HepG2 (cell line): ENCODE data around the gene STOM. TPM values are rescaled to one million over a fixed set of nuclear protein-coding genes. Genes with fewer than 3 reads are reported as not detected.
A peak's percentile ranks its signal among the peaks of the same experiment; 100 is the strongest.

Experiments
- ATF1 ChIP-seq: IDR thresholded peaks from 2 replicates; pipeline ENCODE4 v1.6.1; 2016; ENCODE audit warnings: mild to moderate bottlenecking, control low read depth
- CBX5 ChIP-seq: sonication (generic); formaldehyde crosslinking; IDR thresholded peaks from 2 replicates; pipeline ENCODE4 v1.4.0; 2020; ENCODE audit warnings: missing genetic modification reagents, borderline replicate concordance
- DMAP1 ChIP-seq: IDR thresholded peaks from 2 replicates; pipeline ENCODE4 v1.6.1; 2016
- FOXP1 ChIP-seq, 2 experiments: fragments of 450-650 bp in 1 of 2; IDR thresholded peaks; 2 replicates each; pipeline ENCODE4 v1.6.1; 2017 to 2018; ENCODE audit warnings: antibody characterized with exemption in 1 of 2
- IRX3 ChIP-seq: sonication (generic); formaldehyde crosslinking; IDR thresholded peaks from 2 replicates; pipeline ENCODE4 v1.8.1; 2023; ENCODE audit warnings: mild to moderate bottlenecking, low read depth, missing genetic modification reagents, borderline replicate concordance
- MAFG ChIP-seq: sonication (generic); formaldehyde crosslinking; IDR thresholded peaks from 2 replicates; pipeline ENCODE4 v1.5.1; 2020; ENCODE audit warnings: mild to moderate bottlenecking, missing genetic modification reagents
- MYNN ChIP-seq: sonication (generic); formaldehyde crosslinking; IDR thresholded peaks from 2 replicates; pipeline ENCODE4 v1.4.0; 2020; ENCODE audit warnings: mild to moderate bottlenecking, low read depth, missing genetic modification reagents
- NCOR1 ChIP-seq: fragments of 200-600 bp; sonication (generic); IDR thresholded peaks from 2 replicates; pipeline ENCODE4 v1.7.0; 2017; ENCODE audit warnings: antibody characterized with exemption, low read length, borderline replicate concordance
- NONO ChIP-seq, 2 experiments: fragments of 450-650 bp in 1 of 2; sonication (generic) in 1 of 2; formaldehyde crosslinking in 1 of 2; IDR thresholded peaks in 1 of 2; conservative IDR thresholded peaks in 1 of 2; 2 replicates each; pipeline versions ENCODE4 v1.6.1 to v1.8.0; 2017 to 2022; ENCODE audit warnings: mild to moderate bottlenecking in 1 of 2, missing genetic modification reagents in 1 of 2, moderate library complexity in 1 of 2
- SP1 ChIP-seq, 2 experiments: fragments of 450-650 bp in 1 of 2; sonication (generic) in 1 of 2; formaldehyde crosslinking in 1 of 2; IDR thresholded peaks; 2 replicates each; pipeline versions ENCODE4 v1.4.0 to v1.6.1; 2016 to 2020; ENCODE audit warnings: missing genetic modification reagents in 1 of 2
- STAT5B ChIP-seq: sonication (generic); formaldehyde crosslinking; IDR thresholded peaks from 2 replicates; pipeline ENCODE4 v1.4.0; 2020; ENCODE audit warnings: missing genetic modification reagents
- TAF1 ChIP-seq: sonication (generic); formaldehyde crosslinking; IDR thresholded peaks from 2 replicates; pipeline ENCODE4 v1.4.0; 2020; ENCODE audit warnings: missing genetic modification reagents
- THAP11 ChIP-seq: IDR thresholded peaks from 2 replicates; pipeline ENCODE4 v1.6.1; 2016; ENCODE audit warnings: missing biosample characterization, missing genetic modification reagents
- TMF1 ChIP-seq: sonication (generic); formaldehyde crosslinking; IDR thresholded peaks from 2 replicates; pipeline ENCODE4 v1.8.1; 2022; ENCODE audit warnings: low read depth, missing genetic modification reagents
- ZBTB8A ChIP-seq: sonication (generic); formaldehyde crosslinking; IDR thresholded peaks from 2 replicates; pipeline ENCODE4 v1.4.0; 2020; ENCODE audit warnings: mild to moderate bottlenecking, low read depth, missing genetic modification reagents, borderline replicate concordance
- ZFP36 ChIP-seq: fragments of 150-350 bp; IDR thresholded peaks from 2 replicates; pipeline ENCODE4 v1.6.1; 2018; ENCODE audit warnings: borderline replicate concordance, low read length, low read depth; ENCODE audit not compliant: partially characterized antibody
- ZNF101 ChIP-seq: sonication (generic); formaldehyde crosslinking; IDR thresholded peaks from 2 replicates; pipeline ENCODE4 v1.4.0; 2020; ENCODE audit warnings: mild to moderate bottlenecking, low read depth, missing genetic modification reagents, borderline replicate concordance
- ZNF589 ChIP-seq: sonication (generic); formaldehyde crosslinking; conservative IDR thresholded peaks from 2 replicates; pipeline ENCODE4 v1.8.0; 2022; ENCODE audit warnings: mild to moderate bottlenecking, moderate library complexity, missing genetic modification reagents
- ZNF720 ChIP-seq: sonication (generic); formaldehyde crosslinking; IDR thresholded peaks from 2 replicates; pipeline ENCODE4 v1.4.0; 2020; ENCODE audit warnings: missing genetic modification reagents
- polyA plus RNA-seq, 8 experiments: library from polyadenylated mRNA; depleted of rRNA in 3 of 8; stranded (reverse) in 7 of 8; unstranded in 1 of 8; fragments of >200 nt; fragmentation: Illumina TruSeq in 4 of 8; extraction: Trizol in 4 of 8; gene quantifications; 2 replicates each; pipeline versions ENCODE4 v1.2.1 to v1.2.3, GENCODE V29; 2011 to 2016; ENCODE audit warnings: low read depth in 4 of 8, missing spikeins in 1 of 8, mixed read lengths in 1 of 8; ENCODE audit not compliant: insufficient read depth in 1 of 8
- total RNA-seq, 5 experiments: library from RNA; depleted of rRNA; stranded (reverse); fragments of >200 nt; fragmentation: Illumina TruSeq; extraction: Trizol; gene quantifications; 2 replicates each; pipeline ENCODE4 v1.2.3, GENCODE V29; 2016; ENCODE audit warnings: low read depth in 1 of 5
- TF ChIP-seq, protein P1 (sequence below): sonication (generic); formaldehyde crosslinking; IDR thresholded peaks from 2 replicates; pipeline ENCODE4 v1.5.0; 2020; ENCODE audit warnings: missing genetic modification reagents, mild to moderate bottlenecking, borderline replicate concordance
- TF ChIP-seq, protein P2 (sequence below): sonication (generic); formaldehyde crosslinking; IDR thresholded peaks from 2 replicates; pipeline ENCODE4 v1.8.0; 2022; ENCODE audit warnings: missing genetic modification reagents, mild to moderate bottlenecking, inconsistent platforms, borderline replicate concordance
- TF ChIP-seq, protein P3 (sequence below): sonication (generic); formaldehyde crosslinking; IDR thresholded peaks from 2 replicates; pipeline ENCODE4 v1.4.0; 2020; ENCODE audit warnings: missing genetic modification reagents
- TF ChIP-seq, protein P4 (sequence below): IDR thresholded peaks from 2 replicates; pipeline ENCODE4 v1.6.1; 2016; ENCODE audit warnings: control low read depth

STOM gene
- total and polyA plus RNA-seq, 2 of the 13 experiments (the other 11 are each of a cell fraction or from before 2014, with no cell fraction given) = 43.6 to 165 TPM

DNA sequence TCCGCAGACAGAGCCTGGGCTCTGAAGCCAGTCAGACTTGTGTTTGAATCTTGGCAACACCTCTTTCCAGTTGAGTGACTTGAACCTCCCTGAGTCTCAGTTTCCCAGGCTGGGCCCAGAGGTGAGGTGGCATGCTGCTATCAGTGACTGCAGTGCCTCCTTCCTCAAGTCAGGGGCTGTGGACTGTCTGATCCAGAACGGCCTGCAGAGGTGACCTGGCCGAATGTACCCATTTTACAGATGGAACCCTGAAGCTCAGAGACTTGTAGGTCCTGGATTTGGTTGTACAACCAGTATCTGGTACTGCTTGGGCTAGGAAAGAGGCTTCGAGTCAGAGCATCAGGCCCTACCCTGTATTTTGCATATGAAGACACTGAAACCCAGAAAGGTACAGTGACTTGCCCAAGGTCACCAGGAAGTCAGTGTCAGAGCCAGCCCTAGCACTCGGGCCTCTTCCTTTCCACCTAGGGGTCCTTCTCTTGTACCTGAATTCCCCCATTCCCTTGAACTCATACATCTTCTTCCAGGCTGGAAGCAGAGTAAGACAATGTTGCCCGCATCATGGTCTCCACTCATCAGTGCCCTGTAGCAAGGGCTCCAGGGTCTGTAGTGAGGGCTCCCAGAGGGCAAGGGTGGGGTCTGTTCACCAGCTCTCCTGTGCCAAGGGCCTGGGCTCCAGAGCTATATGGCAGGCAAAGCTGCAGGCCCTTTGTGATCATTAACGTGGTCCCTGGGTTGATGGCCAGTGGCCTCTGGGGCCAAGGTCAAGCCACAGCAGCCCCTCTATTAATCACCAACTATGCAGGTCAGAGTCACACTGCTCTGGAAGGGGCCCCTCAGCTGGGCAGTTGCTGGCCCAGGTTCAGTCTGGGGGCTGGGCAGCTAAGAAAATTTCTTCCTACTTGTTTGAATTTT, 73.6 kb downstream of the STOM start (continued):
- TF ChIP-seq, protein P1, sequence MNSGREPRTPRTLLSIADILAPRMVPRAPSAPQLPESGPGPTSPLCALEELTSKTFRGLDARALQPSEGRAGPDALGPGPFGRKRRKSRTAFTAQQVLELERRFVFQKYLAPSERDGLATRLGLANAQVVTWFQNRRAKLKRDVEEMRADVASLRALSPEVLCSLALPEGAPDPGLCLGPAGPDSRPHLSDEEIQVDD (CRISPR knock-in tag) = no peak
- TF ChIP-seq, protein P2, sequence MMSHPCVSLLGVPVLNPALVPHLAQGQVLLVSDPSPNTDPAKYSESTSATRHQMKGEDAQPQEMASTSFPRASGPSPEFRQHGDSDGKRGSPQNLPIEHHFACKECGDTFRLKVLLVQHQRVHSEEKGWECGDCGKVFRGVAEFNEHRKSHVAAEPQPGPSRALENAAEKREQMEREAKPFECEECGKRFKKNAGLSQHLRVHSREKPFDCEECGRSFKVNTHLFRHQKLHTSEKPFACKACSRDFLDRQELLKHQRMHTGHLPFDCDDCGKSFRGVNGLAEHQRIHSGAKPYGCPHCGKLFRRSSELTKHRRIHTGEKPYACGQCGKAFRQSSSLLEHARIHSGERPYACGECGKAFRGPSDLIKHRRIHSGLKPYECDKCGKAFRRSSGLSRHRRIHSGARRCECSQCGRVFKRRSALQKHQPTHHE = no peak
- TF ChIP-seq IRX3 (CRISPR knock-in tag) = no peak
- no peak; the same call in 1 of the 2 replicates for TF ChIP-seq ATF1 (CRISPR knock-in tag)
- no peak for TF ChIP-seq FOXP1 (IDR thresholded peaks at IDR 0.05)
- peak; percentile 77 for TF ChIP-seq FOXP1 (CRISPR knock-in tag; IDR thresholded peaks at IDR 0.05)
- TF ChIP-seq TAF1 (CRISPR knock-in tag) = peak; percentile 43; the same call in 1 of the 2 replicates
- no peak for TF ChIP-seq TMF1 (CRISPR knock-in tag)
- no peak for TF ChIP-seq ZNF101 (CRISPR knock-in tag)
- no peak for TF ChIP-seq NONO (IDR thresholded peaks at IDR 0.05)
- TF ChIP-seq NONO (CRISPR knock-in tag; conservative IDR thresholded peaks at IDR 0.05) = peak; percentile 60
- TF ChIP-seq, protein P3, sequence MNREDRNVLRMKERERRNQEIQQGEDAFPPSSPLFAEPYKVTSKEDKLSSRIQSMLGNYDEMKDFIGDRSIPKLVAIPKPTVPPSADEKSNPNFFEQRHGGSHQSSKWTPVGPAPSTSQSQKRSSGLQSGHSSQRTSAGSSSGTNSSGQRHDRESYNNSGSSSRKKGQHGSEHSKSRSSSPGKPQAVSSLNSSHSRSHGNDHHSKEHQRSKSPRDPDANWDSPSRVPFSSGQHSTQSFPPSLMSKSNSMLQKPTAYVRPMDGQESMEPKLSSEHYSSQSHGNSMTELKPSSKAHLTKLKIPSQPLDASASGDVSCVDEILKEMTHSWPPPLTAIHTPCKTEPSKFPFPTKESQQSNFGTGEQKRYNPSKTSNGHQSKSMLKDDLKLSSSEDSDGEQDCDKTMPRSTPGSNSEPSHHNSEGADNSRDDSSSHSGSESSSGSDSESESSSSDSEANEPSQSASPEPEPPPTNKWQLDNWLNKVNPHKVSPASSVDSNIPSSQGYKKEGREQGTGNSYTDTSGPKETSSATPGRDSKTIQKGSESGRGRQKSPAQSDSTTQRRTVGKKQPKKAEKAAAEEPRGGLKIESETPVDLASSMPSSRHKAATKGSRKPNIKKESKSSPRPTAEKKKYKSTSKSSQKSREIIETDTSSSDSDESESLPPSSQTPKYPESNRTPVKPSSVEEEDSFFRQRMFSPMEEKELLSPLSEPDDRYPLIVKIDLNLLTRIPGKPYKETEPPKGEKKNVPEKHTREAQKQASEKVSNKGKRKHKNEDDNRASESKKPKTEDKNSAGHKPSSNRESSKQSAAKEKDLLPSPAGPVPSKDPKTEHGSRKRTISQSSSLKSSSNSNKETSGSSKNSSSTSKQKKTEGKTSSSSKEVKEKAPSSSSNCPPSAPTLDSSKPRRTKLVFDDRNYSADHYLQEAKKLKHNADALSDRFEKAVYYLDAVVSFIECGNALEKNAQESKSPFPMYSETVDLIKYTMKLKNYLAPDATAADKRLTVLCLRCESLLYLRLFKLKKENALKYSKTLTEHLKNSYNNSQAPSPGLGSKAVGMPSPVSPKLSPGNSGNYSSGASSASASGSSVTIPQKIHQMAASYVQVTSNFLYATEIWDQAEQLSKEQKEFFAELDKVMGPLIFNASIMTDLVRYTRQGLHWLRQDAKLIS (CRISPR knock-in tag) = no peak; the same call in 1 of the 2 replicates
- peak; percentile 72 for TF ChIP-seq THAP11
- TF ChIP-seq MYNN (CRISPR knock-in tag) = no peak
- TF ChIP-seq MAFG (CRISPR knock-in tag) = no peak
- no peak for TF ChIP-seq ZFP36
- TF ChIP-seq CBX5 = peak; percentile 77; the same call in 1 of the 2 replicates
- TF ChIP-seq SP1 (IDR thresholded peaks at IDR 0.05) = no peak
- TF ChIP-seq SP1 (CRISPR knock-in tag; IDR thresholded peaks at IDR 0.05) = no peak
- no peak for TF ChIP-seq STAT5B (CRISPR knock-in tag)
- TF ChIP-seq, protein P4, sequence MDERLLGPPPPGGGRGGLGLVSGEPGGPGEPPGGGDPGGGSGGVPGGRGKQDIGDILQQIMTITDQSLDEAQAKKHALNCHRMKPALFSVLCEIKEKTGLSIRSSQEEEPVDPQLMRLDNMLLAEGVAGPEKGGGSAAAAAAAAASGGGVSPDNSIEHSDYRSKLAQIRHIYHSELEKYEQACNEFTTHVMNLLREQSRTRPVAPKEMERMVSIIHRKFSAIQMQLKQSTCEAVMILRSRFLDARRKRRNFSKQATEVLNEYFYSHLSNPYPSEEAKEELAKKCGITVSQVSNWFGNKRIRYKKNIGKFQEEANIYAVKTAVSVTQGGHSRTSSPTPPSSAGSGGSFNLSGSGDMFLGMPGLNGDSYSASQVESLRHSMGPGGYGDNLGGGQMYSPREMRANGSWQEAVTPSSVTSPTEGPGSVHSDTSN (CRISPR knock-in tag) = no peak
- no peak for TF ChIP-seq DMAP1
- TF ChIP-seq ZNF720 (CRISPR knock-in tag) = no peak
- 0 out of 2 replicates have a peak, but pooled peaks have one; percentile 50 for TF ChIP-seq ZNF589 (CRISPR knock-in tag)
- peak; percentile 81 for TF ChIP-seq NCOR1
- no peak for TF ChIP-seq ZBTB8A (CRISPR knock-in tag)
